ENCODE results near the gene CITED4. TPM values are rescaled to one million over a fixed set of nuclear protein-coding genes. Genes with fewer than 3 reads are reported as not detected.

The CITED4 gene
- total RNA-seq, 1 experiment from 2014 or later = 1.8 TPM

- no peak for DNase-seq (ENCODE audit: low read depth)
Measured at GRCh38 chr1:40834968-40835545, 27.1 kb downstream of the CITED4 start.

DNA sequence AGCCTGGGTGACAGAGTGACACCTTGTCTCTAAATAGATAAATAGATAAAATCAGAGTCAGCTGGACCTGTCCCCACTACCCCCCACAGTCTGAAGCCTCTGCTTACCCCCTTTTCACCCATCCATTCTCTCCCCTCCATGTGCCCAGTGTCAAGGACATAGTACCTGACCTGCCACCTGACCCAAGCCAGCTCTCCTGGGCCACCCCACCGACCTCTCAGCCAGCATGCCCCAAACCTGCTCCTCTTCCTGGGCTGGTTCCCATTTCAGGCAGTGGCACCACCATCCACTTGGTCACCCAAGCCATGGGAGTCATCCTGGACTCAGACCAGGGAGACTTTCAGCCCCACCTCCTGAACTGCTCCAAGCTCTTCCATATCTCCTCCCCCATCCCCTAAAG lies 28.2 kb downstream of the CITED4 start:
- DNase-seq (ENCODE audit: low read depth) = no peak

DNA sequence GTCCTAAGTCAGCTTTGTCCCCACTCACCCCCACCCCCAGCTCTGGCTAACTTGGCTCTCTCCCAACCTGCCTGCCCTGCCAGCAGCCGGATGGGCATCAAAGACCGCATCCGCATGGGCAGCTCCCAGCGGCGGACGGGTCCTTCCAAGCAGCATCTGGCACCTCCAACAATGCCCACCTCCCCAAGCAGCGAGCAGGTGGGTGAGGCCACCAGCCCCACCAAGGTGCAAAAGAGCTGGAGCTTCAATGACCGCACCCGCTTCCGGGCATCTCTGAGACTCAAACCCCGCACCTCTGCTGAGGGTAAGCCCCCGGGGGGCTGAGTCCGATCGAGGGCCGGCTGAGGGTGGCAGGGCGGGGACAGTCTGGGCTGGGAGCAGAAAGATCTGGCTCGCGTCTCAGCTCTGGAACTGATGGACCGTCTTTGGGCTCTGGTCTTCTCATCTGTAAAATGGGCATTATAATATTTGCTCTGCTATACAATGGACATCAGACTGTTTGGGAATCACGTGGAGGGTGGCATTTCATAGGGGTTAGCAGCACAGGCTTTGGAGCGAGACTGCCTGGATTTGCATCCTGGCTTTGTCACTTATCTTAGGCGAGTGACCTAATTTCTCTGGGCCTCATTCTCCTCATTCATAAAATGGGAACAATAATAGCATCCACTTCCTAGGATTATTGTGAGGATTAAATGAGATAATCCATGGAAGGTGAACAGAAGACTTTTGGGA lies 31.0 kb downstream of the CITED4 start:
- no peak for DNase-seq (ENCODE audit: low read depth)

GRCh38 chr1:40830419-40830943 lies 31.7 kb downstream of the CITED4 start:
- no peak for DNase-seq (ENCODE audit: low read depth)

DNA sequence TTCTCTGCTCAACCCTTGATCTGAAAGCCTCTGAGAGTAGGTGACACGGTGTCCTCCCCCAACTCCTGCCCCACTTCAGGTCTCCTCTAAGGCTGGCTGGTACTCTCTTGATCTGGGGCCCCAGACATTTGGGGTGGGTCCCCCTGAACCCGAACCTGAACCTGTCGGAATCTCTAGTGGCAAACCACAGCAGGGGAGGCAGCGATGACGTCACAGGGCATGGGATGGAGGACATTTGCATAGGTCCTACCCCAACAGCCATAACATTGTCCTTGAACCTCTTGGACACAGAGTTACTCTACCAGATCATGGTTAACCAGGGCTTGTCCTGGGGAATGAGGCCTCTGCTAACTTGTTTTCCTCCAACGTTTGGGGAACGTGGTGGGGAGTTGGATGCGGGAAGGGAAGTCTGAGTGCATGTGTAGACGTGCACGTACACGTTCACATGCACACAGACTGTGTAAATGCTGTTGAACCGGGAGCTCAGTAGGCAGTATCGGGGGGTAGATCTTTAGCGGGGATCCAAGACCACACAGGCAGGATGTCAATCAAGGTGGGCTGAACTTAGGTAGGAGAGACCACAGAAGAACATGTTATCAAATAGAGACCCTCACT lies 32.4 kb downstream of the CITED4 start:
- DNase-seq (ENCODE audit: low read depth) = no peak

DNA sequence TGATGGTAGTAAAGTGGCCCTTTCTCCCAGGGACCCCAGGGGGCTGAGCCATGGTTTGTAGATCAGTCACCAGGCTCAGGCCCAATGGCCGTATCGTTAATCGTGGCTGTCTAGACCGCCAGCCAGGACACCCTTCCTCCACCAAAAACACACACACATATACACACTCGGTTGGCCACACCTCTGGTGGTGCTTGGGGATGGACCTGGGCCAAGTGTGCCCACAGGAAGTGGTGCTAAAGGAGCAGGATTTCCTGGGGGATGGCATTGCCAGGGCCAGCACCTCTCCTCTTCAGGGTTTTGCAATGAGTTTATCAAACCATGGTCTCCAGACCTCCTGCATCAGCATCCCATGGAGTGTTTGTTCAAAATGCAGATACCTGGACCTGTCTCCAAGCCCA lies 36.2 kb downstream of the CITED4 start:
- no peak for DNase-seq (ENCODE audit: low read depth)

DNA sequence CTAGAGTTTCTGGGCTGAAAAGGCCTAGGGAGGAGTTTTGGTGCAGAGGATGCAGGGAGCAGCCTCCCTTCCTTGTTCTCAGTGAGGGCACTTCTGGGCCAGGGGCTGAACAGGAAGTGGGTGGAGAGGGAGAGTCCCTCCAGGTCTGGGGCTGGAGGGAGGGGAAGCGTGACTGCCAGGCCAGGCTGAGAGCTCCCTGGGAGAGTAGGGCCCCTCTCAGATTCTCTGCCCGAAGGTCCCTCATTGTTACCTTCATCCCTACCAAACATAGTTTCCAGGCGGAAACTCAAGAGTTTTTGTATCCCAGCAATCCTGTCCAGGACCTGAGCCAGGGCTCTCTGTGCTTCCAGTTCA lies 36.8 kb downstream of the CITED4 start:
- DNase-seq (ENCODE audit: low read depth) = no peak

DNA sequence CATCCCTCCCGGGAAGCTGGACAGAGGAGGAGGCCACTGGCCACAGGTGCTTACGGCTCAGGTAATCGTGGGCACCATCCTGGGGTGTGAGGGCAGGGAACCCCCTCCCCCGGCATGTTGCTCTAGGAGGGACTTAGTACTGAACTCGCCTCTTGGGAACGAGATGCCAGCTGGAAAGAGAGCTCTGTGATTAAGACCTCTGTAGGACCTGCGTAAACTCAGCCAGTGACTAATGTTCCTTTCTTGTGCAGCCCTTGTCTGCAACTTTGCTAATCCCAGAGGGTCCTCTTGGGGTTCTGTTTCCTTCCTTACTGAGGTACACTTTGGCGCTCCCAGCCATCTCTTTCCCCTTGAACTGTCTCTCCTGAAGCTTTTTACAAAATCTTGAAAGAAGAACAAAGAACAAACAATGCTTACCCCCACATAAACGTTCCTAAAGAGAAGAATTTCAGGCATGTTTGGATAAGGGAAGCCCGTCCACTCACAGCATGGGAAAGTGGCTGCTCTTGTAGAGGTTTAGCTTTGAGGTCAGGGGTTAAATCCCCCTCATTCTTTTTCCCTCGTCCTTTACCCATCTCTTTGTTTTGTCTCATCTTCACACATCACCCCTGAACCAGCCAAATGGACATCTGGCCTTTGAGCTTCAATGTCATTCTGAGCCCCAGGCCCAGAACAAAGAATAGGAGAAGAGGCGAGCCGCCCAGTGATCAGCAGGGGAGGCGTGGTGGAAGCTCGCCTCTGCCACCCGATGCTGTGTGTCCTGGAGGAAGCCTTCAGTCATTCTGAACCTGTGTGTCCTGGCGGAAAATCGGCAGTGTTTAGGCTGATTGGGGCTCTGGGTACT lies 37.4 kb downstream of the CITED4 start:
- DNase-seq (ENCODE audit: low read depth) = peak; percentile 54

- DNase-seq (ENCODE audit: low read depth) = no peak
Measured at GRCh38 chr1:40823983-40824382, 38.2 kb downstream of the CITED4 start.

GRCh38 chr1:40823345-40823744 lies 38.8 kb downstream of the CITED4 start:
- no peak for DNase-seq (ENCODE audit: low read depth)

- no peak for DNase-seq (ENCODE audit: low read depth)
Measured at GRCh38 chr1:40822890-40823289, 39.3 kb downstream of the CITED4 start.

DNA sequence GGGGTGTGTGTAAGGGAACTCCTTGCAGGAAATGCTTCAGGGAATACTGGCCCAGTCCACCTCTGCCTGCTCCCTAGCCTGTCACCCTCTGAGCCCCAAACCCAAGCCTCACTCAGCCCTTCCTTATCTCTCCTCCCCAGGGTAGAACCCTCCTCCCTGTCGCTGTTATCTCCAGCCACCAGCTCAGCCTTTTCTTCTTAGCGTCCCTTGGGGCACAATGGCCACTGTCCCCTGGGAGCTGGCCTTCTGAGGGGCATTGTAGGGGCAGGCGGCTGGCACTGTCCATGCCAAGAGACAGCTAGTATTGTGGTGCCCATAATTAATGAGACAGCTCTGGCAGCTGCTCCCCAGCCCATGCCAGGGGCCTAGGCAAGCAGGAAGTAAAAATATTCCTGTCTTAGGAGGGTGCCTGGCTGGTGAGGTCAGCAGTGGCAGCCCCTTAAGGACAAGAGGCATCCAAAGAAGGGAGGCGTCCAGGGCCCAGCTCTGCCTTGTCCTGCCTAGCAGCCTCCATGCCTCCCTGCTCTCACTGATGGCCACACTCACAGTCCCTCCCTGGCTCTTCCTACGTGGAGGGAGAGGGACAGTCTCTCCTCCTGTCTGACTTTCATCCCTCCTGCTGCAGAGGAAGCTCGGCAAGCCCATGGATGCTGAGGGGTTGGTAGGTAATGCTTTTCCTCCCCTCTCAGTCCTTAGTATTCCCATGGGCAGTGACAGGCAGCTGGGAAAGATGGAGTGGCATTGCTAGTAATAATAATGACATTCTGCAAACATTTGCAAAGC lies 41.1 kb downstream of the CITED4 start:
- DNase-seq (ENCODE audit: low read depth) = peak; percentile 57

DNA sequence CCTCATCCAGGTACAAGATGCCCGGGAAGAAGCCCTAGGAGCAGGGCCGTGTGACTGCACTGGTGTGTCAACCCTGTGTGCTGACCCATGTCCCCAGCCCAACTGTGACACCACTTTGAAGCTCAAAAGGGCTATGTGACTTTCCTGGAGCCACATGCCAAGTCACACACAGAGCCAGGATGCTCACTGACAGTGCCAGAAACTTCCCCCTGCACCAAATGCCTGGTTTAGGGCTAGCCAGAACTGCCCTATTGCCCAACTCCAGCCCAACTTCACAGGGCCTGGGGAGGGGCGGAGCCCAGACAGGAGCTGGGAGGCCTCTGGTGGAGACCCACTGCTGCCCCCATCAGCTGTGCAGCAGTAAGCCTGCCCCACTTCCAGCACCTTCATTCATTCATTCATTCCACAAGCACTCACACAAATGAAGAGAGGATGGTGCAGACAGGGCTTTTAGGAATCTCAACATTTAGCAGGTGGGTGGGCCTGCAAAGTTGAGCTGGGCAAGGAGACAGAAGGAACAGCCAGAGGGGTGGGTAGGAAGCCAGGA lies 41.8 kb downstream of the CITED4 start:
- DNase-seq (ENCODE audit: low read depth) = peak; percentile 22

DNA sequence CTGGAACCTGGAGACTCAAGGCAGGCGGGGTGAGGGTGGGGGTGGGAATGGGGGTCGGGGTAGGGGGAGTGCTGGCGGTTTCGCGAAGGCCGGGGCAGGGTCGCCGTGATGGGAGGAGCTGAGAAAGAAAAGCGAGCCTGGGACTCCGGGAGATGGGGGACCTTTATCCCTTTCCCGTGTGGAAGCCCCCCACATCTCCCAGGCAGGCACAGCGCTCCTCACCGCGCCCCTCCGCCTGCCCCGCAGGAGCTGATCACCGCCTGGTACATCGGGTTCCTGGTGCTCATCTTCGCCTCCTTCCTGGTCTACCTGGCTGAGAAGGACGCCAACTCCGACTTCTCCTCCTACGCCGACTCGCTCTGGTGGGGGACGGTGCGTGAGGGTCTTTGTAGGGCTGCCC lies 43.1 kb downstream of the CITED4 start:
- no peak for DNase-seq (ENCODE audit: low read depth)

GRCh38 chr1:40818264-40818961 lies 43.8 kb downstream of the CITED4 start:
- no peak for DNase-seq (ENCODE audit: low read depth)

DNA sequence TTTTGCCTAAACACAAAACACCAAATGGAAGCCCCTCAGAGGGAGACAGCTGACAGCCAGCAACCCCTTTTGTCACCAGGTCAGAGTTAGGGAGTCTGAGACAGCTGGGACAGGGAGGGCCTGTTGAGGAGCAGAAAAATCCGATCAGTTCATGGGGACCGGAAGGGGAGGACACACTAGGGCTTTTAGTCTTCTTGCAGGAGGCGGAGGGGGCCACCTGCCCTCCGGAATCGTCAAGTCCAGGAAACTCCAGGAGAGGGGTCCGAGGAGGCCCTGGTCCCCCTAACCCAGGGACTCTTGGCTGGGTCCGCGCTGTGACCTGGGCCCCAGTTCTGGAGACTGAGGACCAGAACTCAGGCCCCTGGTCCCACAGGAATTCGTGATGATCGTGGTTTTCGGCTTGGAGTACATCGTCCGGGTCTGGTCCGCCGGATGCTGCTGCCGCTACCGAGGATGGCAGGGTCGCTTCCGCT lies 44.3 kb downstream of the CITED4 start:
- DNase-seq (ENCODE audit: low read depth) = no peak

- DNase-seq (ENCODE audit: low read depth) = no peak
Measured at GRCh38 chr1:40815420-40815819, 46.7 kb downstream of the CITED4 start.

All from LHCN-M2 (cell line).